Activated T-helper 1 cell treated with anti-CD3 and anti-CD28 coated beads, Interleukin-2, amount 50 U/mL, for 16 hours (primary cell): Measurements from ENCODE around the gene COX18.

ENCODE experiments used
- DNase-seq, 2 donors: peaks; one replicate each; pipeline ENCODE4 v3.0.0-alpha.2; 2020; ENCODE audit warnings: low read depth in 1 of 2, low spot score in 1 of 2

Gene COX18

DNA sequence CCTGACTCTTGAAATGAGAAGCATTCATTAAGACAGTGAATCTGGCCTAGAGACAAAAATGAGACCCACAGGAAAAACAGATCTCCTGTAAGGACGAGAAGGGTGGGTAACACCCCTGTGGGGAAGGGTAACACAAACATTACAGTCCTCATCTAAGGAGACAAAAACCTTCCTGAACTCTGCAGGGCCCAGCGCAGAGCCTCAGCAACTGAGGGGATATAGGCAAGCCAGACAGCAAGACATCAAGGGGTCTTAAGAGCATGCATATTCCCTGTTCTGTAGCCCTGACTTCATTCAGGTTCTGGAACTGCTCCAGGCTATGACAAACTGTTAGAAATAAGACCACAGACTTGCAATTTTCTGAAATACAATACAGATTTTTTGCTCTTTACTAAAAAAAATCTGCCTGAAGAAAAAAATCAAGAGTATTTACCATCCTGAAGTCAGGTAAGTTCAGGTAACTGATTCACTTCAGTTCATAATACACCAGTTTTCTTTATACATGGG, 15.5 kb downstream of the COX18 start:
- no peak for DNase-seq

DNA sequence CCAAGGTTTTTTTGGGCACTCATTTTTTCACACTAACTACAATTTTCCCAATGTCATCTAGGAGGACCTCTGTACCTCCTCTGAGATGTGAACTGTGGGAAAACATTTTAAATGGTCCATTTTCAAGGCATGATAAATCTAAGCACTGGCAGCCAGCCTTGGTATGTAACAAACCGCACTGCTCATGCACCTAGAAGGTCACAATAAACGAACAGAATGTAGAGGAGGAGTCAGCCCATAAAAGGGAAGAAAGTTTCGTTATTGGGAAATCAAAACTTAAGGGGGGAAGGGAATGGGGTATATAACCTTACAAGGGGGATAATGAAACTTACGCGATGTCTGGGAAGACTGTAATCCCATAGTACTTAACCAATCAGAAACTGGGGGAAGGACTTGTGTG, 16.4 kb downstream of the COX18 start:
- DNase-seq: no peak

DNA sequence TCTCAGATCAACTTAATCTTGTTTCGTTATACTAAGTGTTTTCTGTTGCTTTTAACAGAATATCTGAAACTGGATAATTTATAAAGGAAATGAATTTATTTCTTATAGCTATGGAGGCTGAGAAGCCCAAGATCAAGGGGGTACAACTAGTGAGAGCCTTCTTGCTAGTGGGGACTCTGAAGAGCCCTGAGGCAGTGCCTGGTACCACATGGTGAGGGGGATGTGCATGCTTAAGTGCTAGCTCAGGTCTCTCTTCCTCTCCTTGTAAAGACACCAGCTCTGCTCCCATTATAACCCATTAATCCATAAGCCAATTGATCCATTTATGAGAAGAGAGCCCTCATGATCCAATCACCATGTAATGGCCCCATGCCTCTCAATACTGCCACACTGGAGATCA, 17.9 kb downstream of the COX18 start:
- DNase-seq: no peak

DNA sequence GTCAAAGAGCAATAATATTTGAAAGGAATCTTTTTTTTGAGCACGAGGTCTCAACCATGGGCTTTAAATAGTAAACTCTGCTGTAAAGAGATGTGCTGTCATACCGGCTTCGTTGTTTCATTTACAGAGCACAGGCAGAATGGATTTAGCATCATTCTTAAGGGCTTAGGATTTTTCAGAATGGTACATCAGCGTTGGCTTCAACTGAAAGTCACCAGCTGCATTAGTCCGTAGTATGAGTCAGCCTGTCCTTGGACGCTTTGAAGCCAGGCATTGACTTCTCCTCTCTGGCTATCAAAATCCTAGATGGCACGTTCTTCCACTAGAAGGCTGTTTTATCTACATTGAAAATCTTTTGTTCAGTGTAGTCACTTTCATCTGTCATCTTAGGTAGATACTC, 23.6 kb downstream of the COX18 start:
- DNase-seq: no peak

DNA sequence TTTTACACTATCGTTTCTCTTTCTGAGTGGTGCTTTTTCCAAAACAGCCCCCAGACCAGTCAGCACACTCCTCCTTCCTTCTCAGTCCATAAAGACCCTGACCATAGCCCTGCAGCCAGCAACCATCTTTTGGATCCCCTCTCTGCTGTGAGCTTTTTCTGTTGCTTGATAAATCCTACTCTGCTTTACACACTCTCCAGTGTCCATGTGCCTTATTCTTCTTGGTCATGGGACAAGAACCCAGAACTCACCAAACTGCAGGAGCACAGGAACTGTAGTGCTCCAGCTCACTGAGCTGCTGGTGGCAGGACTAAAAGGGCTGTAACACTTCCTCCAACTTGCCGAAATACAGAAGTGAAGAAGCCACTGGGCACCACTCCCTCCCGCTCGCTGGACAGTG, 32.5 kb downstream of the COX18 start:
- DNase-seq: no peak

DNA sequence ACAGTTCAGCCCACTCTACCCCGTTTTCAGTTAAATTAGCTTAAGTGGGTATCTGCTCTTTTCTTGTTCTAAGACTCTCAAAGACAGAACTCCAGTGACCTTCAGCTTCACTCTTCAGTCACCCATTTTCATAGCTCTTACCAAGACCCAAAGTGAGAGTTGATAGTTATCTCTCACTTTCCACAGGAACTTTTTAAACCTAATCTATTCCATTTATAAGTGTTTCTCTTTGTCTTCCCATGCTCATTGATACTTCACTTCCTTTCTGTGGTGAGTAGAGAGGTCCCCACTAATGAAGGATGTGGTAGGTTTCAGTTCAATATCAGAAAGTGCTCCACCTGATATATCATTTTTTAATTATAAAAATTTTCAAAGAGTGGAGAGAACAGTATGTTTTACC, 33.4 kb downstream of the COX18 start:
- no peak for DNase-seq

DNA sequence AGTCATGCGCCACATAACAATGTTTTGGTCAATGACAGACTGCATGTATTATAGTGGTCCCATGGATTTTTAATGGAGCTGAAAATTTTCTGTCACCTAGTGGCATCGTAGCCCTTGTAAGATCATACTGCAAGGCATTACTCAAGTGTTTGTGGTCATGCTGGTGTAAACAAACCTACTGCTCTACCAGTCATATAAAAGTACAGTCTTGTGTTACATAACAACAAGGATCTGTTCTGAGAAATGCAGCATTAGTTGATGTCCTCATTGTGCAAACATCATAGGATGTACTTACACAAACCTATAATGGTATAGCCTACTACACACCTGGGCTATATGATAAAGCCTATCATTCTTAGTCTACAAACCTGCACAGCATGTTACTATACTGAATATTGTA, 34.6 kb downstream of the COX18 start:
- no peak for DNase-seq

DNA sequence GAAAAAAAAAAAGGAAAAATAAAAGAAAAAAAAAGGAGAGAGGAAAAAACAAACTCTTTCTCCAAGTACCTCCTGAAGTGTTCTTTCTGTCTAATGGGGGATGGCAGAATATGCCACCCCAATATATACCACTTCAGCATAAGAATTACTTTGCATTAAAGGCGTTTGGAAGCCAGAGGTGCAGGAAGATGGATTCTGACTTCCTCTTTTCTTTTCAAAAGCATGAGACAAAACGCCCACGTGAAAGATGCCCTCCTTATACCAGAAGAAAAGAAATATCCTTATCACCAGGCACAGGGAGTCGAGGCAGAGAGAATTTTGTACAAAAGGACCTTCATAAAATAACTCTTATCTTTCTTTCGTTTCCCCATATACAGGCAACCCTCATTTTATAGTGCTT, 40.9 kb downstream of the COX18 start:
- no peak for DNase-seq

DNA sequence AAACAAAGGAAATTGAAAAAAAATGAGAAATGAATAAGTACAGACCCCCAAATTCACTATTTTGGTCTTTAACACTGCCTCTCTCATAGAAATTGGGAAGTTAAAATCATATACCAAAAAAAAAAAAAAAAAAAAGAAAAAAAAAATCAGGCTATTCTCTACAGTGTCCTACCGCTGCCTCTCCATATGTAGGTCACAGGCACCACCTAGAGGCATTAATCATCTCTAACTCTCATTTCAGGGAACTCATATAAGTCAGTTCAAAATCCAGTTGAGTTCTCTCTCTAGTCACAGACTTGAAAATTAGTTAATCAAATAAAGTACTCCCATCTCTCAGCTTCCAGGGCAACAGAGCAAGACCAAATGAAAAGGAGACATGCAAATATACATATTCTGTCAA, 47.9 kb downstream of the COX18 start:
- DNase-seq: no peak

DNA sequence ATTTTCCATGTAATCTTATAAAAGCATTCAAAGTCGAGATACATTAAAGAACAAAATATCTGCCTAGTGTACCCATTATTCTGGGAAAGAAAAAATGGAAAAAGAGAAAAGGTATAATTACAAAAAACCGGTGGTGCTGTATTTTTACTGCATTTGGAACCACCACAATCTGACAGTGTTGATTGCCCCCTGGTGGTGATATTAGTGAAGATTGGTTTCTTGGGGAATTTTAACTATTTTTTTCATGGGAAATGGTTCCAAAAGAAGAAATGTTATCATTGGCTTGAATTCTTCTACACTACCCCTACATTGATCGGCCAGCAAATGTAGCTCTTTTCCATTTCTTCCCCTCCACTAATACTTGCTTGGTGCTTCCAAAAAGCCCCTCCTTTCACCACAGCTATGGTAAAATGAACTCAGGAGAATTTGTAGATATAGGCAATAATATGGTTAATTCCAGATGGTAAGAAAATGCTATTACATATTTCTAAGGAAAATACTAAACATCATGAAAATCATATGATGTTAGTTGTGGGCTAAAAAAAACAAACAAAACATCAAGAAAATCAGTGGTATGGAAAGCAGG, 50.0 kb downstream of the COX18 start:
- DNase-seq: no peak

DNA sequence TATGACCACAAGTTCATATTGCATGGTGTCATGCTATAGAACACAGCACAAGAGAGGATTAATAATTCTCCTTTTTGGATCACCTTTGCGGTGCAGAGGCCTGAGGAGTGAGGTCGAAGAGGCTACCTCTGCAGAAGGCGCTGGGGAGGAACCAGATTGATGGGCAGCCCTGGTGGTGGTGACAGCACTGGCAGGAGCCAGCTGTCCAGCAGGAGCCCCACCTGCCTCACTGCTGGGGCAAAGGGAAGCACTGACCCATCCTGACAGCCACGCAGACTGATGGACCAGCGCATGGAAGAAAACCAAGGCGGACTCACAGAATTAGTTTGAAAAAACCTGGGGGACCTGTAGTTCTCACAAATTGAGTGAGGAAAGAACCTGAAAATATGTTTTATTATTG, 50.9 kb downstream of the COX18 start:
- DNase-seq: no peak

DNA sequence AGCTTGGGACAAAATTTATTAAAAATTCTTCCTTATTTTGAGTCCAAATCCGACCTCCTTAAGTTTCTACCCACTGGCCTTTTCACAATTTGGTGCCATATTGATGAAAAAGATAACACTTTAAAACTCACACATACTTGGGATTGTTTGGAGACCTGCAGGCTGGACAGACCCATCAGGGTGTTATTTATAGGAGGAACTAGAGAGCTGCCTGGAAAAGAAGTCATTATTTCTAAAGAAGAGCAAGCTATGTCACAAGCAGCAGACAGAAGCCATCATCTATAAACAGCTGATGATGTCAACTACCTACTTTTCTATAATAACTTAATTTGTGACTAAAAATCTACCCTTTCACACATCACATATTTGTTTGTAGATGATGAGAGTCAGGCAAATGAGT, 56.2 kb downstream of the COX18 start:
- DNase-seq: no peak

DNA sequence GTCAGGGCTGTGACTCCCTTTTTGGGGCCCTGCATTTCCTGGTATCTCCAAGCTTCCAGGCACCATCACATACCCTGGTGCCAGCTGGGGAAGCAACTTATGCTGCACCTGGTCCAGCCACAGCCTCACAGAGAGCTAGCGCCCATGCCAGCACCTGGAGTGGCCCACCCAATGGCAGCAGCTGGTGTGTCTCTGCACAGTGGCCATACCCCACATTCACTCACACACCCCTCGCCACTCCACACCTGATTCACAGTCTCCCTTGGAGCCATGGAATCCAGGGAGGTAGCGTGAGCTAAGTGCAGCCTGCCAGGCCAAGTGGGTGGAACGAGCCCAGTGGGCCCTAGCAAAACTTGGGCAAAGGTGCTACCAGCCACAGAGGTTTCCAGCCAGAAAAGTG, 56.8 kb downstream of the COX18 start:
- no peak for DNase-seq

DNA sequence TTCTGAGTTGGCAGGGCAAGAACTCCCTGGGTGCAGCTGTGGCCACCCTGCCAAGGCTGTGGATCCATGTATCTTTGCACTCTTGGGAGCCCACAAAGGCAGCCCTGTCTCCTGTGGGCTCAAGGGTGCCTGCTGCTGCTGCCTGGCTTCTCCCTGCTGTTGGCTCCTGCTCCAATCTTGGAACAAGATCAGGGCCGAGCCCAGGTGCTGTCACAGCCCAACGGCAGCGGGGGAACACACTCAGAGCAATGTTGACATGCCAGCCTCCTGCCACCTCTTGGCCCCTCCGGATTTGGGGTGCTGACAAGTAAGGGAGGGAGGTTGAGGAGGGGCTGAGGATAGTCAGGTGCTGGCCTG, 57.9 kb downstream of the COX18 start:
- no peak for DNase-seq

DNA sequence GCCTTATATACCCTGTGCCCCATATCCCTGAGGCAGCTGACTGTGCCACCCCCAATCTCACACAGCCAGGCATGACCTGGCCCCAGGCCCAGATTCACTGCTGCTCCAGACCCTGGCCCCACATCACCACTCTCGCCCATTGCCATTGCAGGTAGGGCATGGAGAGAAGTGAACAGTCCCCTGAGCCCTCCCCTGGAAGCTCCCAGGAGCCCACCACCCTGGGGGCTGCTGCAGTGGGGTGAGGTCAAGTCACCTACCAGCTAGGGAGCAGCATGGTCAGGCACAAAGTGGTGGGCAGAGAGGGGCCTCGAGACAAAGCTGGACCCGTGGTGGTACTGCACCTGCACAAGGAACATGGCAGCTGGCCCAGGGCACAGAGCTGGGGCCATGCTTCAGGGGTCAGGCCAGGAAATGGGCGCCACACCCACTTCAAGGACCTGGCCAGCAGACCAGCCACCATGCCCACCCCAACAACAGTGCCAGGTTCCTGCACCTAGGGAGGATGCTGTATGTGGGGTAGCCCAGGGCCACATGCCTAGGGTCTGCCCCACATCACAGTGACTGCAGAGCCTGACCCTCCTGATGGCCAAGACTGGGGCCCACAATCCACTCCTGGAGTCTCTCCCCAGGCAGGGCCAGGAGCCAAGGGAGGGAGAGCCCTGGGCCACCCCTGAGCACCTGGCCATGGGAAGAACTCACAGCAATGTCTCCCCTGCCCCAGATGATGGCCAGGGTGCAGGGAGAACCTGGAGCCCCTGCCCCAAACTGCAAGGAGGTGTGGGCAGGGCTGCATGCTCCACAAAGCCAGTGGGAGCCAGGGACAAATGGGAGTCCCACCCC, 58.5 kb downstream of the COX18 start:
- no peak for DNase-seq

DNA sequence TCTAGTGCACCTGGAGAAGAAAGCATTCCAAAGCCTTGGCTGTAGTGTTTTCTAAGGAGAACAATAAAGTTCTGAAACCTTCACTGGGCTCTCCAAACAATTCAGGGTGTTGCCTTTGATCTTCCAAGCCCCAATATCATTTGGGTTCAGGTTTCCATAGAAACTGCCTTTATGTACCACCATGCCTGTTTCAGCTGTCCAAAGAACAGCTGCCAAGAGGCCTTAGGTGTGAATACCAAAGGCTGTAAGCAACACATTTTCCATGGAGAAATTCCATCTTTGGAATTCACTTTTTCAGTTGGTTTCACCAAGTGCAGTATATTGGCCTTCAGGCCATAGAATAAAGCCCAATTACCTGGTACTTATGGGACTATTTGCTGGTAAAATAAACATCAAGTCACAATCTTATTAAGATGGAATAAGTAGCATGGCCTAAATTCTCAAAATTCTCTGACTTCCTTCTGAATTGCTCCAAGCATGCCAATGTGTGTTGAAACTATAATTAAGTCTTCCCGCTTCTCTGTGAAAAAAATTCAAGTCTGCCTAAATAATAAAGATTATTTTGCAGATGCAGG, 61.9 kb downstream of the COX18 start:
- DNase-seq: no peak

DNA sequence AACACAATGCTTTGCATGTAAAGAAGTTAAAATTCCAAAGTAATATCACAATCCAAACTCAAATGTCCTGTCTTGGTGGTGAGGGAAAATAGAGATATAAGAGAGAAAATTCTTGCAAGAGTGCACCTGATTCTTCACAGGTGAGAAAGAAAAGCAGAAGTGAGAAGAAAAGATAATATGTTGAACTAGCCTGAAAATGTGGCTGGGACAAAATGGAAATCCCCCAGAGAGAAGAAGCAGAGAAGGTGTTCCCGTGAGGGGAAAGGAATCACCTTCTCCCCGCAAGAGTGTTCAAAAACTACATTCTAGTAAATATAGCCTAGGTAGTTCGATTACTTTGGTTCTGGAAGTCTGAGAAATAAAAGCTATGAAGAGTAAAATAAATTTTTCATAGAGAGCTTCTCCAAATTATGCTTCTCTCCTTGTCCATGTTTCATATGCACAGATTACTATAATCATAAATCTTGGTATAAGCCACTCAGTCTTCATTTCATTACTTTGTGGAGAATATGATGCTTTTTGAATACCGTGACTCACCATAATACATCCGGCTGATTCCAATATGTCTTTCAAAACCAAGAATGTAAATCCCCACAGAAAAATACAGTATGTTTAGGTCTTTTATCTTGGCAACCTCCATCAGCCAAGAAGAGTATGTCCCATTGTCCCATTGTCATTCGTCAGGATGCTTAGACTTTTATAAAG, 63.1 kb downstream of the COX18 start:
- DNase-seq: no peak

DNA sequence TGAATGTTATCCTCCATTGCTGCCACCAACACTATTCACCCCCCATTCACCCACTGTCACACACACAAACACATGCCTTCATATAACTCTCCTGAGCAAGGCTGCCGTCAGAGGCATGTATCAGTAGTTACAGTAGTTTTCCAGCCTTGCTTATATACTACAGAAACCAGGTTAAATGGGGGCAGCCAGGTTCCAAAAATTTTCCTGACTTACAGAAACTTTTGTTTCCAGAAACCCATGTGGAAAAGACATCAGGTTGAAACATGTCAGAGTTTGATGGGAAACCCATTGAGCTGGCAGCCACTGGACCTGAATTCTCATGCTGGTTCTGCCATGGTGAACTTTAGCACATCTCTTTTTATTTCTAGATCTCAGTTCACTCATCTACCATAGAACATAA, 64.0 kb downstream of the COX18 start:
- no peak for DNase-seq
